Gastroesophageal sphincter (tissue), 4 donors: ENCODE measurements around the gene RIF1. TPM values are rescaled to one million over a fixed set of nuclear protein-coding genes. Genes with fewer than 3 reads are reported as not detected.

Experiments used
- ATAC-seq: fragments of 150-250 bp; one replicate; pipeline ENCODE4 v1.9.1; 2016; ENCODE audit warnings: mild to moderate bottlenecking, moderate library complexity
- H3K27ac ChIP-seq, 4 donors: fragments of 200-600 bp; sonication (generic) in 3 of 4; 1 replicate in 3 of 4; 2 replicates in 1 of 4; pipeline ENCODE4 v1.5.1; 2016 to 2019
- H3K27me3 ChIP-seq: fragments of 200-600 bp; sonication (generic); one replicate; pipeline ENCODE4 v1.5.1; 2019
- H3K36me3 ChIP-seq, 2 donors: fragments of 200-600 bp; sonication (generic); one replicate each; pipeline ENCODE4 v1.5.1; 2019; ENCODE audit warnings: control low read depth in 1 of 2
- H3K4me1 ChIP-seq, 3 donors: fragments of 200-600 bp; sonication (generic); 1 replicate in 2 of 3; 2 replicates in 1 of 3; pipeline ENCODE4 v1.5.1; 2016 to 2019; ENCODE audit warnings: control low read depth in 2 of 3
- H3K4me3 ChIP-seq, 2 donors: fragments of 200-600 bp; sonication (generic); one replicate each; pipeline ENCODE4 v1.5.1; 2019; ENCODE audit warnings: mild to moderate bottlenecking in 1 of 2, moderate library complexity in 1 of 2
- H3K9me3 ChIP-seq, 3 donors: fragments of 200-600 bp; sonication (generic); one replicate each; pipeline ENCODE4 v1.5.1; 2017 to 2019; ENCODE audit warnings: control low read depth in 2 of 3
- EP300 ChIP-seq: sonication (generic); formaldehyde crosslinking; IDR thresholded peaks from one replicate; pipeline ENCODE4 v1.6.1; 2017; ENCODE audit warnings: antibody characterized with exemption, mild to moderate bottlenecking
- POLR2A ChIP-seq, 2 donors: fragments of 450-650 bp; IDR thresholded peaks; one replicate each; pipeline ENCODE4 v1.6.1; 2017; ENCODE audit warnings: antibody characterized with exemption in 2 of 2, mild to moderate bottlenecking in 2 of 2, moderate library complexity in 1 of 2
- POLR2AphosphoS5 ChIP-seq: sonication (generic); formaldehyde crosslinking; IDR thresholded peaks from one replicate; pipeline ENCODE4 v1.6.1; 2017; ENCODE audit warnings: antibody characterized with exemption
- WGBS, 2 donors: methylation state at CpG; one replicate each; pipeline ENCODE4 v1.1.5; 2018; ENCODE audit warnings: low coverage in 1 of 2; 5-methylcytosine and 5-hydroxymethylcytosine counted together
- total RNA-seq, 4 donors: library from RNA; depleted of rRNA; stranded (reverse); fragments of >200 nt; gene quantifications; one replicate each; pipeline ENCODE4 v1.1.0, GENCODE V29; 2016
- TF ChIP-seq, protein P1 (sequence below), 4 experiments: fragments of 200-600 bp in 2 of 4; fragments of 450-650 bp in 2 of 4; sonication (generic) in 1 of 4; IDR thresholded peaks; one replicate each; pipeline ENCODE4 v1.5.1; 2017 to 2019; ENCODE audit warnings: antibody characterized with exemption in 4 of 4, mild to moderate bottlenecking in 2 of 4, moderate library complexity in 2 of 4

RIF1 gene
- total RNA-seq, 4 donors from 2014 or later, result 25.7 to 53.7 (median 32.9) TPM

DNA sequence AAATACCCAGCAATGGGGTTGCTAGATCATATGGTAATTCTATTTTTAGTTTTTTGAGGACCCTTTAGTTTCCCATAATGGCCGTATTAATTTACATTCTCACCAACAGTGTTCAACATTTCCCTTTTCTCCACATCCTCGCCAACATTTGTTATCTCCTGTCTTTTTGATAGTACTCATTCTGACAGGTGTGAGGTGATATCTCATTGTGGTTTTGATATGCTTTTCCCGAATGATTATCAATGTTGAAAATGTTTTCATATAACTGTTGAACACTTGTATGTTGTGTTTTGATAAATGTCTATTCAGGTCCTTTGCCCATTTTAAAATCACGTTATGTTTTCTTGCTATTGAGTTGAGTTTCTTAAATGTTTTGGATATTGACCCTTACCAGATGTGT lies 5.8 kb upstream of the RIF1 start:
- Histone ChIP-seq H3K4me1 (no peaks in the 10 kb centered on the region), H3K27ac (no peak overlapping the region), H3K9me3 (no peaks in the 10 kb centered on the region), H3K36me3 (no peaks in the 10 kb centered on the region), H3K27me3 (no peaks in the 10 kb centered on the region), H3K4me3 (no peak overlapping the region)
- ATAC-seq, result no peak
- TF ChIP-seq EP300 (no peak), POLR2A (IDR thresholded peaks at IDR 0.05) (no peak), POLR2AphosphoS5 (no peak)
- TF ChIP-seq, protein P1, sequence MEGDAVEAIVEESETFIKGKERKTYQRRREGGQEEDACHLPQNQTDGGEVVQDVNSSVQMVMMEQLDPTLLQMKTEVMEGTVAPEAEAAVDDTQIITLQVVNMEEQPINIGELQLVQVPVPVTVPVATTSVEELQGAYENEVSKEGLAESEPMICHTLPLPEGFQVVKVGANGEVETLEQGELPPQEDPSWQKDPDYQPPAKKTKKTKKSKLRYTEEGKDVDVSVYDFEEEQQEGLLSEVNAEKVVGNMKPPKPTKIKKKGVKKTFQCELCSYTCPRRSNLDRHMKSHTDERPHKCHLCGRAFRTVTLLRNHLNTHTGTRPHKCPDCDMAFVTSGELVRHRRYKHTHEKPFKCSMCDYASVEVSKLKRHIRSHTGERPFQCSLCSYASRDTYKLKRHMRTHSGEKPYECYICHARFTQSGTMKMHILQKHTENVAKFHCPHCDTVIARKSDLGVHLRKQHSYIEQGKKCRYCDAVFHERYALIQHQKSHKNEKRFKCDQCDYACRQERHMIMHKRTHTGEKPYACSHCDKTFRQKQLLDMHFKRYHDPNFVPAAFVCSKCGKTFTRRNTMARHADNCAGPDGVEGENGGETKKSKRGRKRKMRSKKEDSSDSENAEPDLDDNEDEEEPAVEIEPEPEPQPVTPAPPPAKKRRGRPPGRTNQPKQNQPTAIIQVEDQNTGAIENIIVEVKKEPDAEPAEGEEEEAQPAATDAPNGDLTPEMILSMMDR (IDR thresholded peaks at IDR 0.05), result no peak
- WGBS, 2 donors, result 49 to 74% methylated on average over 4 of the region's 4 CpGs

DNA sequence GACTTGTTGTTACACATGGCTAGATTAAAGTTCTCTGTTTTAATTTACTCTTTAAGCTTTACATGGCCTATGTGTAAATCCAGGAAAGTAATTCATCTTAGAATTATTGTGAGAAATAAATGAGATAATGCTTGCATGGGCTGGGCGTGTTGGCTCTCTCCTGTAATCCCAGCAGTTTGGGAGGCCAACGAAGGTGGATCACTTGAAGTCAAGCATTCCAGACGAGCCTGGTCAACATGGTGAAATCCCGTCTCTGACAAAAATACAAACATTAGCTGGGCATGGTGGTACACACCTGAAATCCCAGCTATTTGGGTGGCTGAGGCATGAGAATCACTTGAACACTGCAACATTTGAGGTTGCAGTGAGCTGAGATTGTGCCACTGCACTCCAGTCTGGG lies 4.3 kb upstream of the RIF1 start:
- no peak overlapping the region for H3K27ac ChIP-seq
- TF ChIP-seq EP300, result no peak
- no peak for TF ChIP-seq POLR2AphosphoS5
- TF ChIP-seq POLR2A (IDR thresholded peaks at IDR 0.05), result no peak
- TF ChIP-seq, protein P1 (IDR thresholded peaks at IDR 0.05), result no peak
- H3K4me3 ChIP-seq, result no peak overlapping the region
- no peaks in the 10 kb centered on the region for H3K36me3 ChIP-seq
- WGBS, 2 donors, result 85% methylated on average over 4 of the region's 4 CpGs; no CpG with 5 or more reads in 1 of the 2 donors
- H3K4me1 ChIP-seq, result peaks cover 0 to 6% (median 0%) of the 10 kb centered on the region in 3 donors
- H3K27me3 ChIP-seq, result no peaks in the 10 kb centered on the region
- no peak for ATAC-seq
- no peaks in the 10 kb centered on the region for H3K9me3 ChIP-seq

DNA sequence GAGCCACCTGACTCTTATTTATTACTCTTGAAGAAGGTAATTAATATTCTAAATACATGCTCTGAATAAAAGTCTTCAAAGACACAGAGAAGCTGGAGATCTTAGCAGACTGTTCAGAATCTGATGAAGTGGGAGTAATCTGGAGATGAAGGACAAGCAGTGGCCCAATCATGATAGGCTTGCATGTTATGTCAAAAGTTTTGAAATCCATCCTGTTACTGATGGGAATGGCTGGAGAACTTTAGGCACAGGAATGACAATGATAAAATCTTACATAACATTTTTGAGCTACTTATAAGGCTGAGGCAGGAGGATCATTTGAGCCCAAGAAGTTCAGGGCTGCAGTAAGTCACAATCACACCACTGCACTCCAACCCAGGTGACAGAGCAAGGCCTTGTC lies 2.4 kb upstream of the RIF1 start:
- H3K4me3 ChIP-seq, result no peak overlapping the region
- ATAC-seq, result no peak
- peaks cover 0 to 23% (median 9%) of the 10 kb centered on the region in 3 donors for H3K4me1 ChIP-seq
- H3K27me3 ChIP-seq, result no peaks in the 10 kb centered on the region
- H3K36me3 ChIP-seq, result peaks cover 0 to 11% of the 10 kb centered on the region in 2 donors
- TF ChIP-seq, protein P1 (IDR thresholded peaks at IDR 0.05), result no peak
- TF ChIP-seq POLR2A (IDR thresholded peaks at IDR 0.05) (no peak), EP300 (no peak), POLR2AphosphoS5 (no peak)
- H3K27ac ChIP-seq, result no peak overlapping the region
- H3K9me3 ChIP-seq, result no peaks in the 10 kb centered on the region

DNA sequence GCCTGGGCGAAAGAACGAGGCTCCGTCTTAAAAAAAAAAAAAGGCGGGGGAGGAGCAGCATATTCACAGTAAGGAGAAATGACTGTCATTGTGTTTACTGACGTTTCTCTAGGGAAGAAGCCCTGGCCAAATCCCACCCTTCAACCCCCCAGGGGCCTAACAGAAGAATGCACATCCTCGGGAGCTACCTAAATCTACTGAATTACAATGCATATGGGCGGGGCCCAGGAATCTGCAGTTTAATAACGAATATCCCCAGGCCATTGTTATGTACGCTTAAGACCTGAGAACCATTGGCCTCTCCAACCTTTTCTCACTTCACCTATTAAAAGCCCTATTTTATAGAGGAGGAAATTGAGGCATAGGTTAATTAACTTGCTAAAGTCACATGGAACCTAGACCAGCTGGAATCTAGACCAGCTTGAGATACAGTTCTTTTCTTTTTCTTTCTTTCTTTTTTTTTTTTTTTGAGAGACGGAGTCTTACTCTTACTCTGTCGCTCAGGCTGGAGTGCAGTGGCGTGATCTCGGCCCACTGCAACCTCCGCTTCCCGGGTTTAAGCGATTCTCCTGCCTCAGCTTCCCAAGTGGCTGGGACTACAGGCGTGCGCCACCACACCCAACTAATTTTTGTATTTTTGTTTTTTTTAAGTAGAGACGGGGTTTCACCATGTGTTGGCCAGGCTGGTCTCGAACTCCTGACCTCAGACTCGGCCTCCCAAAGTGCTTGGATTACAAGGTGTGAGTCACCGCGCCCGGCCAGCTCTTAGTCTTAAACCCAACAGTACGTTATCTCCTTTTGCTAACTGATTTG lies 708 bp upstream of the RIF1 start:
- H3K9me3 ChIP-seq, result no peaks in the 10 kb centered on the region
- WGBS, 2 donors, result 86% methylated on average over 17 to 23 of the region's 25 CpGs
- H3K27ac ChIP-seq, result peak overlapping the region in 3 of 4 donors; percentile 90 to 96 (median 92)
- peaks cover 0 to 28% of the 10 kb centered on the region in 2 donors for H3K36me3 ChIP-seq
- H3K27me3 ChIP-seq, result no peaks in the 10 kb centered on the region
- H3K4me1 ChIP-seq, result peaks cover 0 to 39% (median 9%) of the 10 kb centered on the region in 3 donors
- peak overlapping the region in 1 of 2 donors; percentile 97 for H3K4me3 ChIP-seq
- TF ChIP-seq POLR2A (IDR thresholded peaks at IDR 0.05) (no peak), POLR2AphosphoS5 (no peak), EP300 (no peak)
- TF ChIP-seq, protein P1 (IDR thresholded peaks at IDR 0.05), result no peak
- no peak for ATAC-seq

DNA sequence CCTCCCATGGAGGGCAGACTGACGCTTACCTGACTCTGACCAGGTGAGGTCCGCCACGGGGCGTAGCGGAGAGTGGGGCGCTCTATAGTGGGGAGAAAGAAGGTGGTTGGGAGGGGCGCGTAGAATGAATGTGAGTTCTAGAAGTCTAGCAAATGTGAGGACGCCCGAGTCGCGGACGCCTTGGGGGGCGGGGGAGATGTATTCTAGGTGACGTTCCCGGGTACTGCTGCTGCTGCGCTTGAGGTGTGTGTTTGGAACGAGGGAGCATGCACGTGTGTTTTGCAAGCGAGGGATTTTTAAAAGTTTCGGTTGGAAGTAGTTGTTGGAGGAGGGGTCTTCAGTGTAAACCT lies 758 bp downstream of the RIF1 start:
- Histone ChIP-seq H3K4me3 (peak overlapping the region; percentile 51 to 97), H3K9me3 (no peaks in the 10 kb centered on the region), H3K4me1 (peaks cover 0 to 47% (median 9%) of the 10 kb centered on the region in 3 donors), H3K36me3 (peaks cover 0 to 42% of the 10 kb centered on the region in 2 donors), H3K27ac (peak overlapping the region in 3 of 4 donors; percentile 90 to 96 (median 92)), H3K27me3 (no peaks in the 10 kb centered on the region)
- TF ChIP-seq POLR2AphosphoS5, result no peak
- TF ChIP-seq EP300, result no peak
- TF ChIP-seq, protein P1 (IDR thresholded peaks at IDR 0.05), result no peak
- TF ChIP-seq POLR2A (IDR thresholded peaks at IDR 0.05), result no peak
- 0% methylated on average over 14 to 17 of the region's 21 CpGs for WGBS, 2 donors
- peak; percentile 4 for ATAC-seq
